D721Med (cell line): Measurements from ENCODE around the gene SETMAR.

ENCODE experiments used
- DNase-seq: peaks from one replicate; pipeline ENCODE4 v3.0.0; 2011; ENCODE audit warnings: low spot score; ENCODE audit not compliant: insufficient read length
- FAIRE-seq: peaks from 2 replicates; lab custom pipeline; 2011; peaks lifted over from hg19 to GRCh38; lab: Jason Lieb, UNC
- TF ChIP-seq, protein P1 (sequence below): IDR thresholded peaks from 2 replicates; pipeline ENCODE4 v1.5.1; 2012; ENCODE audit warnings: mild to moderate bottlenecking, control low read depth; ENCODE audit not compliant: insufficient read depth; ENCODE audit errors: missing control alignments

SETMAR gene

DNA sequence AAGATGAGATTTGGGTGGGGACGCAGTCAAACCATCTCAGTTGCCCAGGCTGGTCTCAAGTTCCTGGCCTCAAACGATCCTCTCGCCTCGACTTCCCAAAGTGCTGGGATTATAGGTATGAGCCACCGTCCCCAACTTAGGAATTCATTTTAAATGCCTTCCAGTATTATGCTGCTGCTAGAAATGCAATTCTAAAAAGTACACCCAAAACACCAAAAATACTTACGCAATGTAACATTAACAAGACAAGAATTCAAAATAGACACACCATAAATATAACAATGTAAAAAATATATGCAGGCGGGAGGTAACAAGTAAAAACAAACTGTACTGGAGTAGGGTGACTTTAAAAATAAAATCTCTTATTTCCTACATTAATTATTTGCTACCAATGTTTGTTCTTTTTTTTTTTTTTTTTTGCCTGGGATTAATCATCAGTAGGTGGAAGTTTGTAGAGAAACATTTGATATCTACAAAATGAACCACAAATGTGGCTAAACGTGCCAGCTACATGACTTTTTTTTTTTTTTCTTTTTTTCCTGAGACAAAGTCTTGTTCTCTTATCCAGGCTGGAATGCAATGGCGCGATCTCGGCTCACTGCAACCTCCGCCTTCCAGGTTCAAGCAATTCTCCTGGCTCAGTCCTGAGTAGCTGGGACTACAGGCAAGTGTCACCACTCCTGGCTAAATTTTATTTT is 56.8 kb downstream of the SETMAR start:
- FAIRE-seq: no peak
- TF ChIP-seq, protein P1, sequence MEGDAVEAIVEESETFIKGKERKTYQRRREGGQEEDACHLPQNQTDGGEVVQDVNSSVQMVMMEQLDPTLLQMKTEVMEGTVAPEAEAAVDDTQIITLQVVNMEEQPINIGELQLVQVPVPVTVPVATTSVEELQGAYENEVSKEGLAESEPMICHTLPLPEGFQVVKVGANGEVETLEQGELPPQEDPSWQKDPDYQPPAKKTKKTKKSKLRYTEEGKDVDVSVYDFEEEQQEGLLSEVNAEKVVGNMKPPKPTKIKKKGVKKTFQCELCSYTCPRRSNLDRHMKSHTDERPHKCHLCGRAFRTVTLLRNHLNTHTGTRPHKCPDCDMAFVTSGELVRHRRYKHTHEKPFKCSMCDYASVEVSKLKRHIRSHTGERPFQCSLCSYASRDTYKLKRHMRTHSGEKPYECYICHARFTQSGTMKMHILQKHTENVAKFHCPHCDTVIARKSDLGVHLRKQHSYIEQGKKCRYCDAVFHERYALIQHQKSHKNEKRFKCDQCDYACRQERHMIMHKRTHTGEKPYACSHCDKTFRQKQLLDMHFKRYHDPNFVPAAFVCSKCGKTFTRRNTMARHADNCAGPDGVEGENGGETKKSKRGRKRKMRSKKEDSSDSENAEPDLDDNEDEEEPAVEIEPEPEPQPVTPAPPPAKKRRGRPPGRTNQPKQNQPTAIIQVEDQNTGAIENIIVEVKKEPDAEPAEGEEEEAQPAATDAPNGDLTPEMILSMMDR: no peak
- no peak for DNase-seq

DNA sequence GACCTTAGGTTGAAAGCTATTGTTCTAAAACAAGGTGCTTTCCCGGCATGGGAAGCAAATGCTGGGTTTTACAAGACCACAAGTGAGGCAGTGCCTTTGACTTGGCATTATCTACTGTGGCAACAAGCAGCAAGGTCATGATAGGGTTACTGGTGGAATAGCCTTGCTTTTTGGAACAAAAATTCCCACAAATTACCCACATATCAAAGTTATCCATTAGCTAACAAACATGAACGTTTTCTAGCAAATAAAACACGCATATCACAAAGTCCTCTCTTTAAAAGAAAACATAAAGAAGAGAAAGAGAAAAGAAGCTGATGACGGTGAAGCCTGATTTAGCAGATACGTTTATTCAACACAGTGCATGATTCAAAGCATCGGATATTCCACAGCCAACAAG is 57.6 kb downstream of the SETMAR start:
- FAIRE-seq: no peak

DNA sequence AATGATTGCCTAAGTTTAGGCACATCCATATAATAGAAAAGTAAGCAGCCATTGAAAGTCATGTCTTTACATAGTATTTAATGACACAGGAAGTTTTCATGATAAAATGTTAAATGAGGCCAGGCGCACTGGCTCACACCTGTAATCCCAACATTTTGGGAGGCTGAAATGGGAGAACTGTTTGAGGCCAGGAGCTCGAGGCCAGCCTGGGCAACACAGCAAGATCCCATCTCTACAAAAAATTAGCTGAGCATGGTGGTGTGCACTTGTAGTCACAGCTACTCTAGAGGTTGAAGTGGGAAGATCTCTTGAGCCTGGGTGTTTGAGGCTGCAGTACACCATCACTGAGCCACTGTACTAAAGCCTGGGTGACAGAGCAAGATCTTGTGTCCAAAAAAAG is 59.4 kb downstream of the SETMAR start:
- TF ChIP-seq, protein P1: no peak
- DNase-seq (no peak), FAIRE-seq (no peak)

More for the DNA sequence above, 57.6 kb downstream of the SETMAR start:
- TF ChIP-seq, protein P1: no peak
- DNase-seq: no peak
